Neural cell (in vitro differentiated cells): ENCODE measurements around the gene SMIM44. TPM values are rescaled to one million over a fixed set of nuclear protein-coding genes. Genes with fewer than 3 reads are reported as not detected.

Experiments used
- H2AFZ ChIP-seq: fragments of 200-600, 300-800 bp; sonication (generic), shearing (Covaris generic); 2 replicates; pipeline ENCODE4 v1.6.0; 2014; ENCODE audit warnings: low read depth, mild to moderate bottlenecking, antibody characterized with exemption, low read length, moderate library complexity
- H3F3A ChIP-seq: fragments of 200-600 bp; shearing (Covaris generic); 2 replicates; pipeline ENCODE4 v1.6.1; 2016; ENCODE audit warnings: mild to moderate bottlenecking, moderate library complexity, mixed read lengths, antibody characterized with exemption, low read length; ENCODE audit not compliant: insufficient read depth, poor library complexity, severe bottlenecking
- H3K27ac ChIP-seq: fragments of 200-600, 300-800 bp; sonication (generic), shearing (Covaris generic); 2 replicates; pipeline ENCODE4 v1.5.1; 2014; ENCODE audit warnings: mild to moderate bottlenecking, low read length, moderate library complexity
- H3K27me3 ChIP-seq: fragments of 300-800, 200-600 bp; sonication (generic), shearing (Covaris generic); 2 replicates; pipeline ENCODE4 v1.6.0; 2014; ENCODE audit warnings: mild to moderate bottlenecking, low read depth, low read length, moderate library complexity; ENCODE audit not compliant: insufficient read depth
- H3K36me3 ChIP-seq: fragments of 300-800, 200-600 bp; sonication (generic), shearing (Covaris generic); 2 replicates; pipeline ENCODE4 v1.5.1; 2014; ENCODE audit warnings: mild to moderate bottlenecking, antibody characterized with exemption, low read length, moderate library complexity; ENCODE audit not compliant: insufficient read depth
- H3K4me2 ChIP-seq: fragments of 300-800, 200-600 bp; sonication (generic), shearing (Covaris generic); 2 replicates; pipeline ENCODE4 v1.6.0; 2014; ENCODE audit warnings: mild to moderate bottlenecking, low read length
- H3K4me3 ChIP-seq: fragments of 300-800, 200-600 bp; sonication (generic), shearing (Covaris generic); 2 replicates; pipeline ENCODE4 v1.5.1; 2014; ENCODE audit warnings: mild to moderate bottlenecking, low read length, moderate library complexity
- H3K79me2 ChIP-seq: fragments of 200-600 bp; shearing (Covaris generic); replicated peaks from 2 replicates; pipeline ENCODE4 v1.6.0; 2014; ENCODE audit warnings: mild to moderate bottlenecking, low read length, moderate library complexity; ENCODE audit not compliant: insufficient read depth
- H3K9ac ChIP-seq: fragments of 300-800, 200-600 bp; sonication (generic), shearing (Covaris generic); 2 replicates; pipeline ENCODE4 v1.6.1; 2016; ENCODE audit warnings: mild to moderate bottlenecking, low read length, mixed read lengths
- H3K9me2 ChIP-seq: fragments of 200-600 bp; shearing (Covaris generic); 2 replicates; pipeline ENCODE4 v1.6.1; 2016; ENCODE audit warnings: mild to moderate bottlenecking, low read length, mixed read lengths; ENCODE audit not compliant: insufficient read depth
- H3K9me3 ChIP-seq: fragments of 200-600, 300-800 bp; sonication (generic), shearing (Covaris generic); 2 replicates; pipeline ENCODE4 v1.6.1; 2016; ENCODE audit warnings: mild to moderate bottlenecking, mixed run types, low read length, moderate library complexity, mixed read lengths
- H4K20me1 ChIP-seq: fragments of 200-600 bp; shearing (Covaris generic); 2 replicates; pipeline ENCODE4 v1.6.1; 2016; ENCODE audit warnings: mild to moderate bottlenecking, mixed run types; ENCODE audit not compliant: insufficient read depth
- CTCF ChIP-seq: fragments of 450-650 bp; IDR thresholded peaks from 2 replicates; pipeline ENCODE4 v1.5.1; 2014; ENCODE audit warnings: antibody characterized with exemption, mild to moderate bottlenecking, moderate library complexity; ENCODE audit not compliant: poor library complexity, severe bottlenecking
- EP300 ChIP-seq: fragments of 450-650 bp; conservative IDR thresholded peaks from 2 replicates; pipeline ENCODE4 v1.6.1; 2014; ENCODE audit warnings: antibody characterized with exemption, mild to moderate bottlenecking, moderate library complexity; ENCODE audit not compliant: poor library complexity, severe bottlenecking
- EZH2 ChIP-seq: fragments of 200-600, 300-800 bp; shearing (Covaris generic), sonication (generic); IDR thresholded peaks from 2 replicates; pipeline ENCODE4 v1.6.1; 2014; ENCODE audit warnings: antibody characterized with exemption, low read length, borderline replicate concordance, mild to moderate bottlenecking; ENCODE audit not compliant: insufficient read depth, poor library complexity, severe bottlenecking
- MXI1 ChIP-seq: fragments of 450-650 bp; conservative IDR thresholded peaks from 2 replicates; pipeline ENCODE4 v1.6.1; 2014; ENCODE audit warnings: antibody characterized with exemption, mild to moderate bottlenecking; ENCODE audit not compliant: poor library complexity, severe bottlenecking
- POLR2AphosphoS5 ChIP-seq: IDR thresholded peaks from 2 replicates; pipeline ENCODE4 v1.6.1; 2012
- RAD21 ChIP-seq: fragments of 450-650 bp; conservative IDR thresholded peaks from 2 replicates; pipeline ENCODE4 v1.6.1; 2014; ENCODE audit warnings: antibody characterized with exemption, mild to moderate bottlenecking, moderate library complexity
- SMC3 ChIP-seq: fragments of 450-650 bp; conservative IDR thresholded peaks from 2 replicates; pipeline ENCODE4 v1.6.1; 2014; ENCODE audit warnings: antibody characterized with exemption, mild to moderate bottlenecking, moderate library complexity; ENCODE audit not compliant: poor library complexity
- TAF1 ChIP-seq: IDR thresholded peaks from 2 replicates; pipeline ENCODE4 v1.6.1; 2012; ENCODE audit warnings: low read depth
- polyA plus RNA-seq: library from polyadenylated mRNA; depleted of rRNA; stranded (reverse); fragments of >200 nt; gene quantifications from 2 replicates; pipeline ENCODE4 v1.2.3, GENCODE V29; 2014
- TF ChIP-seq, protein P1 (sequence below): IDR thresholded peaks from 2 replicates; pipeline ENCODE4 v1.6.1; 2012; ENCODE audit warnings: borderline replicate concordance

Gene SMIM44
- polyA plus RNA-seq, 1 donor from 2014 or later, result not detected

- Histone ChIP-seq H3K27me3 (peaks cover 7% of the 10 kb centered on the region), H3K4me3 (no peak overlapping the region)
Measured at GRCh38 chr19:3479177-3479833, 3.9 kb downstream of the SMIM44 start.

DNA sequence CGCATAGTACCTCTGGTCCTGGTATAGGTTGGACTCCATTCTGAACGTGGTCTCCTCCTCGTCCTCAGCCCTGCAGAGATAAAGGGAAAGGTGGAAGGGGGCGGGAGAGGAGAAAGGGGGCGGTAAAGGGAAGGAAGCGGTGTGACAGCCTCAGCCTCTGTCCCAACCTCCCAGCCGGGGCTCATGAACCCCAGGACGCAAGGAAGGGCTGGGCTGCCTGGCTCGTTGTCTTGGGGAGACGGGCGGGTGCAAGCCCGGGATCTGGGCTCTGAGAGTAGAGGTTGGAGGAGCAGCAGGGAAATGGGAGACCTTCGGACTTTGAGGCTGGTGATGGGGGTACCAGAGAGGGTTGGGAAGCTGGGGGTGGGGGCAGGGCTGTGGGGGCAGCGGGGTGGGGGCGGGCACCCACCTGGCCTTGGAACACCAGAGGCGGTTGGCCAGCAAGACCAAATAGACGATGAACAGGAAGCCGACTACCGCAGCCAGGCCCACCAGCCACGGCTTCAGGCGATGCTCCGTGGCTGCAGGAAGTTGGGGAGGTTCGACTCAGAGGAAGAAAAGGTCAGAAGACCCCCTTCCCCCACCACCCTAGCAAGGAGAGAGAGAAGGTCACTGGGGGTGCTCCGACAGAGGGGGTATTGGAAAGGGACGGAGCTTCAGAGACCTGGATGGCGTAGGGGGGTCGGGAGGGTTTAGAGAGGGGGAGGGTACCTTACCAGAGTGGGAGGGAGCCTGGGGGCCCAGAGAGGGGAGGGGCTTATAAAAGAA, 4.6 kb downstream of the SMIM44 start:
- H3K4me2 ChIP-seq, result no peak overlapping the region
- H3K79me2 ChIP-seq, result no peaks in the 10 kb centered on the region
- TF ChIP-seq EZH2 (no peak), EP300 (no peak), TAF1 (no peak), CTCF (no peak), MXI1 (no peak), POLR2AphosphoS5 (no peak), RAD21 (no peak), SMC3 (no peak)
- TF ChIP-seq, protein P1, sequence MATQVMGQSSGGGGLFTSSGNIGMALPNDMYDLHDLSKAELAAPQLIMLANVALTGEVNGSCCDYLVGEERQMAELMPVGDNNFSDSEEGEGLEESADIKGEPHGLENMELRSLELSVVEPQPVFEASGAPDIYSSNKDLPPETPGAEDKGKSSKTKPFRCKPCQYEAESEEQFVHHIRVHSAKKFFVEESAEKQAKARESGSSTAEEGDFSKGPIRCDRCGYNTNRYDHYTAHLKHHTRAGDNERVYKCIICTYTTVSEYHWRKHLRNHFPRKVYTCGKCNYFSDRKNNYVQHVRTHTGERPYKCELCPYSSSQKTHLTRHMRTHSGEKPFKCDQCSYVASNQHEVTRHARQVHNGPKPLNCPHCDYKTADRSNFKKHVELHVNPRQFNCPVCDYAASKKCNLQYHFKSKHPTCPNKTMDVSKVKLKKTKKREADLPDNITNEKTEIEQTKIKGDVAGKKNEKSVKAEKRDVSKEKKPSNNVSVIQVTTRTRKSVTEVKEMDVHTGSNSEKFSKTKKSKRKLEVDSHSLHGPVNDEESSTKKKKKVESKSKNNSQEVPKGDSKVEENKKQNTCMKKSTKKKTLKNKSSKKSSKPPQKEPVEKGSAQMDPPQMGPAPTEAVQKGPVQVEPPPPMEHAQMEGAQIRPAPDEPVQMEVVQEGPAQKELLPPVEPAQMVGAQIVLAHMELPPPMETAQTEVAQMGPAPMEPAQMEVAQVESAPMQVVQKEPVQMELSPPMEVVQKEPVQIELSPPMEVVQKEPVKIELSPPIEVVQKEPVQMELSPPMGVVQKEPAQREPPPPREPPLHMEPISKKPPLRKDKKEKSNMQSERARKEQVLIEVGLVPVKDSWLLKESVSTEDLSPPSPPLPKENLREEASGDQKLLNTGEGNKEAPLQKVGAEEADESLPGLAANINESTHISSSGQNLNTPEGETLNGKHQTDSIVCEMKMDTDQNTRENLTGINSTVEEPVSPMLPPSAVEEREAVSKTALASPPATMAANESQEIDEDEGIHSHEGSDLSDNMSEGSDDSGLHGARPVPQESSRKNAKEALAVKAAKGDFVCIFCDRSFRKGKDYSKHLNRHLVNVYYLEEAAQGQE, result no peak
- H3K9me2 ChIP-seq, result no peaks in the 10 kb centered on the region
- H3F3A ChIP-seq, result no peaks in the 10 kb centered on the region
- H3K4me3 ChIP-seq, result no peak overlapping the region
- H3K9me3 ChIP-seq, result no peaks in the 10 kb centered on the region
- H3K9ac ChIP-seq, result no peak overlapping the region
- peaks cover 7% of the 10 kb centered on the region for H3K27me3 ChIP-seq
- H2AFZ ChIP-seq, result no peak overlapping the region
- no peaks in the 10 kb centered on the region for H3K36me3 ChIP-seq
- no peak overlapping the region for H3K27ac ChIP-seq
- H4K20me1 ChIP-seq, result no peaks in the 10 kb centered on the region

More at GRCh38 chr19:3479177-3479833, 3.9 kb downstream of the SMIM44 start:
- no peak for TF ChIP-seq EZH2
- Histone ChIP-seq H3K4me2 (no peak overlapping the region), H3K9me2 (no peaks in the 10 kb centered on the region), H3K9me3 (no peaks in the 10 kb centered on the region), H2AFZ (no peak overlapping the region), H3K9ac (no peak overlapping the region), H3K79me2 (no peaks in the 10 kb centered on the region), H3F3A (no peaks in the 10 kb centered on the region), H3K36me3 (no peaks in the 10 kb centered on the region), H4K20me1 (no peaks in the 10 kb centered on the region), H3K27ac (no peak overlapping the region)
